Endothelial cell of umbilical vein (primary cell): ENCODE data around the gene PGS1. TPM values are rescaled to one million over a fixed set of nuclear protein-coding genes. Genes with fewer than 3 reads are reported as not detected.

Experiments
- BruUV-seq: library from RNA; stranded (reverse); fragments of 400-500 nt; replicated peaks from 2 replicates; lab custom pipeline; 2021; lab: Mats Ljungman, UMichigan
- CTCF ChIA-PET: fragments of 300-600, 350-600 bp; sonication (Branson Sonifier 250); formaldehyde crosslinking; loops from one replicate; lab custom pipeline; 2021; ENCODE audit warnings: antibody characterized with exemption, inconsistent platforms; lab: Charles Lee
- POLR2A ChIA-PET: fragments of 300-600, 350-600 bp; sonication (Branson Sonifier 250); formaldehyde crosslinking; loops from one replicate; lab custom pipeline; 2021; ENCODE audit warnings: antibody characterized with exemption, inconsistent platforms; lab: Charles Lee
- DNase-seq: peaks from one replicate; pipeline ENCODE4 v3.0.0-alpha.2; 2011; ENCODE audit warnings: low read depth, low spot score
- FAIRE-seq: peaks from 2 replicates; lab custom pipeline; 2011; peaks lifted over from hg19 to GRCh38; lab: Jason Lieb, UNC
- H2AFZ ChIP-seq: 2 replicates; pipeline ENCODE4 v1.6.0; 2012; ENCODE audit warnings: low read depth, low read length, control low read depth, inconsistent platforms
- H3K27ac ChIP-seq: 2 replicates; pipeline ENCODE4 v1.5.1; 2011; ENCODE audit warnings: low read depth, mild to moderate bottlenecking, control low read depth, low read length, moderate library complexity; ENCODE audit not compliant: insufficient read depth
- H3K27me3 ChIP-seq, 2 experiments: 2 replicates each; pipeline versions ENCODE4 v1.6.0 to v1.6.1; 2011; ENCODE audit warnings: low read length in 2 of 2, mixed read lengths in 1 of 2; ENCODE audit not compliant: control insufficient read depth in 2 of 2, insufficient read depth in 2 of 2
- H3K36me3 ChIP-seq, 2 experiments: 2 replicates in 1 of 2; 3 replicates in 1 of 2; pipeline ENCODE4 v1.5.1; 2011; ENCODE audit warnings: low read length in 2 of 2, mild to moderate bottlenecking in 1 of 2, moderate library complexity in 1 of 2; ENCODE audit not compliant: control insufficient read depth in 2 of 2, insufficient read depth in 2 of 2; ENCODE audit errors: extremely low read depth in 1 of 2
- H3K4me1 ChIP-seq: 3 replicates; pipeline ENCODE4 v1.5.1; 2011; ENCODE audit warnings: mild to moderate bottlenecking, low read length; ENCODE audit not compliant: control insufficient read depth, insufficient read depth; ENCODE audit errors: extremely low read depth
- H3K4me2 ChIP-seq: 2 replicates; pipeline ENCODE4 v1.6.1; 2011; ENCODE audit warnings: low read length, control low read depth, mixed read lengths; ENCODE audit not compliant: insufficient read depth
- H3K4me3 ChIP-seq, 3 experiments: fragments of 200-600 bp in 1 of 3; sonication (generic), shearing (Covaris generic) in 1 of 3; replicated peaks in 1 of 3; 2 replicates each; pipeline ENCODE4 v1.5.1; 2011 to 2016; ENCODE audit warnings: control low read depth in 3 of 3, low read length in 3 of 3, mild to moderate bottlenecking in 2 of 3, inconsistent platforms in 1 of 3, low read depth in 1 of 3, moderate library complexity in 1 of 3; ENCODE audit not compliant: insufficient read depth in 1 of 3
- H3K79me2 ChIP-seq: 2 replicates; pipeline ENCODE4 v1.6.0; 2012; ENCODE audit warnings: low read length, inconsistent platforms; ENCODE audit not compliant: control insufficient read depth, insufficient read depth
- H3K9ac ChIP-seq: replicated peaks from 2 replicates; pipeline ENCODE3; 2011; ENCODE audit warnings: low read length, control low read depth; ENCODE audit not compliant: insufficient read depth; ENCODE audit errors: extremely low read depth
- H3K9me1 ChIP-seq: replicated peaks from 3 replicates; pipeline ENCODE4 v1.6.0; 2011; ENCODE audit warnings: mild to moderate bottlenecking, low read length; ENCODE audit not compliant: control insufficient read depth, insufficient read depth; ENCODE audit errors: extremely low read depth
- H3K9me3 ChIP-seq: replicated peaks from 2 replicates; pipeline ENCODE4 v1.5.1; 2012; ENCODE audit warnings: low read length, inconsistent platforms; ENCODE audit not compliant: control insufficient read depth, insufficient read depth
- H4K20me1 ChIP-seq: replicated peaks from 2 replicates; pipeline ENCODE3; 2011; ENCODE audit warnings: mild to moderate bottlenecking, low read length; ENCODE audit not compliant: control insufficient read depth, insufficient read depth; ENCODE audit errors: extremely low read depth
- CTCF ChIP-seq, 2 donors: IDR thresholded peaks; 1 replicate in 1 of 2; 2 replicates in 1 of 2; pipeline ENCODE4 v1.5.1; 2011; ENCODE audit warnings: low read length in 2 of 2, mild to moderate bottlenecking in 2 of 2, moderate library complexity in 2 of 2, control low read depth in 1 of 2, inconsistent platforms in 1 of 2, low read depth in 1 of 2; ENCODE audit not compliant: insufficient read depth in 1 of 2; ENCODE audit errors: extremely low read depth in 1 of 2
- EZH2 ChIP-seq: IDR thresholded peaks from 2 replicates; pipeline ENCODE4 v1.6.1; 2012; ENCODE audit warnings: borderline replicate concordance, low read depth, mild to moderate bottlenecking, moderate library complexity, low read length, inconsistent platforms; ENCODE audit not compliant: severe bottlenecking
- FOS ChIP-seq: IDR thresholded peaks from 2 replicates; pipeline ENCODE4 v1.6.1; 2011; ENCODE audit warnings: mild to moderate bottlenecking, low read length, moderate library complexity, borderline replicate concordance; ENCODE audit not compliant: insufficient read depth
- GATA2 ChIP-seq: IDR thresholded peaks from 2 replicates; pipeline ENCODE4 v1.7.0; 2011; ENCODE audit warnings: low read depth, mild to moderate bottlenecking, moderate library complexity, mixed read lengths, low read length; ENCODE audit not compliant: insufficient read length, insufficient read depth
- JUN ChIP-seq: IDR thresholded peaks from 2 replicates; pipeline ENCODE4 v1.6.1; 2011; ENCODE audit warnings: borderline replicate concordance, low read depth; ENCODE audit not compliant: insufficient read length, insufficient read depth
- MAX ChIP-seq: IDR thresholded peaks from 2 replicates; pipeline ENCODE4 v1.6.1; 2011; ENCODE audit not compliant: insufficient read depth, insufficient read length
- MYC ChIP-seq: IDR thresholded peaks from one replicate; pipeline ENCODE4 v1.6.1; 2011; ENCODE audit warnings: mild to moderate bottlenecking, low read depth, low read length
- POLR2A ChIP-seq: IDR thresholded peaks from 2 replicates; pipeline ENCODE4 v1.6.1; 2012; ENCODE audit warnings: low read depth, mild to moderate bottlenecking, control low read depth, low read length
- POLR2AphosphoS5 ChIP-seq: IDR thresholded peaks from 2 replicates; pipeline ENCODE4 v1.6.1; 2012; ENCODE audit warnings: low read depth, mild to moderate bottlenecking, control low read depth, low read length, moderate library complexity; ENCODE audit not compliant: insufficient read depth
- dilution Hi-C: fragments of 300-500 bp; cut with MboI; formaldehyde crosslinking; loops from one replicate; pipeline ENCODE4 v1.15.0; 2019; ENCODE audit warnings: low sequenced_read_pairs; ENCODE audit not compliant: extremely low pct_ligation_motif_present
- intact Hi-C: fragments of 100-400 bp; cut with micrococcal nuclease; formaldehyde crosslinking; loops from one replicate; pipeline ENCODE4 v1.10.0; 2022
- polyA plus RNA-seq, 4 experiments: library from polyadenylated mRNA; depleted of rRNA in 3 of 4; stranded (reverse) in 3 of 4; unstranded in 1 of 4; fragments of >200 nt; gene quantifications; 2 replicates each; pipeline versions ENCODE4 v1.2.1 to v1.2.3, GENCODE V29; 2011 to 2012; ENCODE audit warnings: missing spikeins in 1 of 4
- total RNA-seq: library from RNA; stranded (reverse); gene quantifications from 2 replicates; pipeline ENCODE4 v1.2.3, GENCODE V29; 2021

PGS1 gene
- total and polyA plus RNA-seq, 2 donors (not counting 3 experiments of a cell fraction or from before 2014, with no cell fraction given): 50.8 to 66.0 TPM

DNA sequence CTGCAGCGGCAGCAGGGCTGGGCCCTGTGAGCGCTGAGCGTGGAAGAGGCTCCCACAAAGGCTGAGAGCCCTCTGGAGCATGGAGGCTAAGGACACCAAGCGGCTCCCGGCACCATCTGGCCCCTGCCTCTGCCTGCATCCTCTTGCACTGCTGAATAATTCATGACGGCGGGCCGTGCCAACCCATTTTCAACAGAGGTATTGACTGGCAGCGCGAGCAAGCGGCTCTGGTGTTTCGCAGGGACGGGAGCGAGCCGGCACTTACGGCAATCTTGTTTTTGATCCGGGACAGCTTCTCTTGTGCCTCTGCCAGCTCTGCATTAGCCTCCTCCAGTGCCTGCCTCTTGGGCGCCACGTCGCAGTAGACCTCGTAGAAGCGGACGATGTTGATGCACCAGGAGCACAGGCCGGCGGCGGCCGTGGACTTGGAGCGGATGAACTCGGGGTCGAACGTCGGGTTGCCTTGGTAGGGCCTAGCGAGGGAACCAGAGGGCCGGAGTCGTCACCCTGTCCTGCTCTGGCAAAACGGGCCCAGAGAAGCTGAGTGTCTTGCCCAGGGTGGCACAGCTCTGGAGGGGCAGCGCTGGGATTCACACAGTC, 80.4 kb downstream of the PGS1 start:
- no peak overlapping the region for H3K9ac ChIP-seq
- H4K20me1 ChIP-seq: no peaks in the 10 kb centered on the region
- no peaks in the 10 kb centered on the region for H3K79me2 ChIP-seq
- intact Hi-C loops (no loop called here), dilution Hi-C loops (no loop called here)
- no peak for DNase-seq
- H3K27ac ChIP-seq: no peak overlapping the region
- POLR2A ChIA-PET: no interaction called here
- CTCF ChIA-PET: interaction anchor here (0.8 to 0.9 kb wide), 2 partner anchors 14 to 22 kb away, joined by 3 read pairs; no protein-coding TSS in a partner anchor
- FAIRE-seq: no peak
- no TSS peak for BruUV-seq
- no peak overlapping the region for H3K4me3 ChIP-seq
- no peak overlapping the region for H2AFZ ChIP-seq
- no peaks in the 10 kb centered on the region for H3K36me3 ChIP-seq
- no peaks in the 10 kb centered on the region for H3K27me3 ChIP-seq
- no peak overlapping the region for H3K4me2 ChIP-seq
- no peaks in the 10 kb centered on the region for H3K9me3 ChIP-seq
- no peaks in the 10 kb centered on the region for H3K4me1 ChIP-seq
- no peak for TF ChIP-seq POLR2A
- no peak for TF ChIP-seq JUN
- no peak for TF ChIP-seq POLR2AphosphoS5
- TF ChIP-seq CTCF (IDR thresholded peaks at IDR 0.05; ENCODE audit: extremely low read depth in 1 of 2, insufficient read depth in 1 of 2, low read depth in 1 of 2, low read length in 2 of 2): no peak
- no peak for TF ChIP-seq MYC
- TF ChIP-seq FOS: no peak
- no peak for TF ChIP-seq GATA2
- TF ChIP-seq MAX: no peak
- TF ChIP-seq EZH2: no peak
- no peaks in the 10 kb centered on the region for H3K9me1 ChIP-seq
